B cell (primary cell): Measurements from ENCODE around the gene RNMT. TPM values are rescaled to one million over a fixed set of nuclear protein-coding genes. Genes with fewer than 3 reads are reported as not detected.

Experiments
- ATAC-seq: fragments of 200-7000 bp; cut with Tn5 transposase; one replicate; pipeline ENCODE4 v1.10.0; 2021; ENCODE audit warnings: low read depth, mild to moderate bottlenecking, moderate number of reproducible peaks, moderate library complexity
- CTCF ChIA-PET: fragments of 350-600 bp; sonication (Branson Sonifier 250); formaldehyde crosslinking; loops from one replicate; lab custom pipeline; 2021; ENCODE audit warnings: antibody characterized with exemption, inconsistent platforms; lab: Charles Lee
- POLR2A ChIA-PET: fragments of 350-600 bp; sonication (Branson Sonifier 250); formaldehyde crosslinking; loops from one replicate; lab custom pipeline; 2021; ENCODE audit warnings: antibody characterized with exemption; lab: Charles Lee
- DNase-seq: peaks from one replicate; pipeline ENCODE4 v3.0.0; 2013
- H2AFZ ChIP-seq: 2 replicates; pipeline ENCODE4 v1.6.1; 2012; ENCODE audit warnings: mild to moderate bottlenecking, low read depth, low read length; ENCODE audit not compliant: insufficient read depth, poor library complexity, severe bottlenecking
- H3K27ac ChIP-seq, 2 donors: 1 replicate in 1 of 2; 2 replicates in 1 of 2; pipeline ENCODE4 v1.5.1; 2012 to 2013; ENCODE audit warnings: low read length in 2 of 2, mild to moderate bottlenecking in 2 of 2, moderate library complexity in 1 of 2
- H3K27me3 ChIP-seq, 4 experiments: fragments of 200-600 bp in 1 of 4; sonication (generic) in 1 of 4; replicated peaks in 1 of 4; 1 replicate in 2 of 4; 2 replicates in 2 of 4; pipeline versions ENCODE4 v1.6.1 to v1.7.0; 2013 to 2016; ENCODE audit warnings: low read length in 3 of 4, mild to moderate bottlenecking in 2 of 4, mixed read lengths in 1 of 4, moderate library complexity in 1 of 4; ENCODE audit not compliant: insufficient read depth in 4 of 4, control insufficient read depth in 3 of 4; ENCODE audit errors: control extremely low read depth in 1 of 4
- H3K36me3 ChIP-seq, 2 experiments: replicated peaks in 1 of 2; 1 replicate in 1 of 2; 2 replicates in 1 of 2; pipeline versions ENCODE4 v1.6.1 to v1.7.1; 2013; ENCODE audit warnings: low read length in 1 of 2; ENCODE audit not compliant: insufficient read depth in 2 of 2, control insufficient read depth in 1 of 2; ENCODE audit errors: control extremely low read depth in 1 of 2, extremely low read depth in 1 of 2
- H3K4me1 ChIP-seq, 2 donors: fragments of 200-600 bp in 1 of 2; sonication (generic) in 1 of 2; 1 replicate in 1 of 2; 2 replicates in 1 of 2; pipeline versions ENCODE4 v1.5.1 to v1.6.1; 2013 to 2017; ENCODE audit warnings: low read length in 2 of 2; ENCODE audit not compliant: control insufficient read depth in 2 of 2, insufficient read depth in 2 of 2
- H3K4me2 ChIP-seq: replicated peaks from 2 replicates; pipeline ENCODE3; 2012; ENCODE audit warnings: mild to moderate bottlenecking, low read depth, low read length; ENCODE audit not compliant: poor library complexity, severe bottlenecking
- H3K4me3 ChIP-seq, 5 experiments: fragments of 200-600 bp in 1 of 5; sonication (generic) in 1 of 5; 1 replicate in 3 of 5; 2 replicates in 2 of 5; pipeline versions ENCODE4 v1.5.1 to v1.7.0; 2011 to 2016; ENCODE audit warnings: low read length in 4 of 5, mild to moderate bottlenecking in 4 of 5, low read depth in 2 of 5, control low read depth in 1 of 5, moderate library complexity in 1 of 5; ENCODE audit not compliant: insufficient read depth in 1 of 5; ENCODE audit errors: control extremely low read depth in 1 of 5, extremely low read depth in 1 of 5
- H3K79me2 ChIP-seq: fragments of 200-600 bp; sonication (generic); one replicate; pipeline ENCODE4 v1.6.0; 2016; ENCODE audit warnings: low read length; ENCODE audit not compliant: control insufficient read depth, insufficient read depth
- H3K9ac ChIP-seq: fragments of 200-600 bp; sonication (generic); 2 replicates; pipeline ENCODE4 v1.6.1; 2017; ENCODE audit warnings: mild to moderate bottlenecking, low read length, moderate library complexity
- H3K9me3 ChIP-seq, 3 donors: one replicate each; pipeline versions ENCODE4 v1.6.1 to v1.7.1; 2013; ENCODE audit warnings: low read length in 2 of 3; ENCODE audit not compliant: control insufficient read depth in 2 of 3, insufficient read depth in 1 of 3; ENCODE audit errors: control extremely low read depth in 1 of 3
- H4K20me1 ChIP-seq: 2 replicates; pipeline ENCODE4 v1.6.0; 2012; ENCODE audit warnings: mild to moderate bottlenecking, low read length; ENCODE audit not compliant: insufficient read depth, control insufficient read depth, poor library complexity, severe bottlenecking
- H3K27ac Mint-ChIP-seq: one replicate; pipeline ENCODE4 v1.8.0; 2021; ENCODE audit warnings: mixed read lengths
- H3K27me3 Mint-ChIP-seq: one replicate; pipeline ENCODE4 v1.8.0; 2021; ENCODE audit warnings: mixed read lengths
- H3K4me1 Mint-ChIP-seq: one replicate; pipeline ENCODE4 v1.8.0; 2021; ENCODE audit warnings: mixed read lengths
- H3K4me3 Mint-ChIP-seq: one replicate; pipeline ENCODE4 v1.8.0; 2021; ENCODE audit warnings: mixed read lengths
- H3K9me3 Mint-ChIP-seq: one replicate; pipeline ENCODE4 v1.8.0; 2022; ENCODE audit warnings: mixed read lengths; ENCODE audit not compliant: insufficient read depth
- CTCF ChIP-seq: fragments of 200-600 bp; IDR thresholded peaks from one replicate; pipeline ENCODE4 v1.8.0; 2022; ENCODE audit warnings: antibody characterized with exemption, mild to moderate bottlenecking
- EZH2 ChIP-seq: IDR thresholded peaks from 2 replicates; pipeline ENCODE4 v1.6.1; 2012; ENCODE audit warnings: borderline replicate concordance, low read depth, mild to moderate bottlenecking, moderate library complexity, low read length; ENCODE audit not compliant: insufficient read depth, poor library complexity, severe bottlenecking
- WGBS: methylation state at CpG from one replicate; pipeline ENCODE4 v1.1.5; 2013; ENCODE audit warnings: missing lambda C conversion rate; ENCODE audit not compliant: insufficient coverage; 5-methylcytosine and 5-hydroxymethylcytosine counted together
- intact Hi-C: fragments of 100-400 bp; cut with micrococcal nuclease; formaldehyde crosslinking; loops from one replicate; pipeline ENCODE4 v1.10.0; 2022
- polyA plus RNA-seq: library from polyadenylated mRNA; depleted of rRNA; stranded (reverse); fragments of >200 nt; gene quantifications from 2 replicates; pipeline ENCODE4 v1.2.3, GENCODE V29; 2012
- total RNA-seq, 2 donors: library from RNA; stranded (reverse); fragments of 120-200 nt in 1 of 2; gene quantifications; 1 replicate in 1 of 2; 2 replicates in 1 of 2; pipeline versions ENCODE4 v1.2.3 to v1.2.4, GENCODE V29; 2013 to 2022

The RNMT gene
- total and polyA plus RNA-seq, 2 donors (not counting 1 experiment from before 2014, with no cell fraction given), result 15.4 to 57.8 TPM

GRCh38 chr18:13696961-13697360 is 29.5 kb upstream of the RNMT start:
- CTCF ChIA-PET, result interaction anchor here (0.6 kb wide), 1 partner anchor 159 kb away, joined by 4 read pairs; no protein-coding TSS in a partner anchor

GRCh38 chr18:13700153-13700552 is 26.3 kb upstream of the RNMT start:
- WGBS, result 17% methylated on average over 1 of the region's 1 CpG
- Histone ChIP-seq H3K4me1 (peaks cover 11 to 13% of the 10 kb centered on the region in 2 donors), H3K27ac (peak overlapping the region in 1 of 2 donors; percentile 21), H3K27me3 (no peaks in the 10 kb centered on the region), H3K36me3 (no peaks in the 10 kb centered on the region), H2AFZ (no peak overlapping the region), H3K9me3 (peaks cover 4 to 33% (median 11%) of the 10 kb centered on the region in 3 donors), H4K20me1 (peaks cover 8% of the 10 kb centered on the region), H3K4me2 (peak overlapping the region; percentile 22), H3K9ac (no peak overlapping the region), H3K4me3 (no peak overlapping the region), H3K79me2 (peaks cover 54% of the 10 kb centered on the region)
- ChIA-PET CTCF (no interaction called here), POLR2A (no interaction called here)
- Mint-ChIP-seq H3K9me3 (peaks cover 7% of the 10 kb centered on the region), H3K4me3 (peak overlapping the region; percentile 4), H3K4me1 (peaks cover 20% of the 10 kb centered on the region), H3K27ac (peak overlapping the region; percentile 10), H3K27me3 (no peaks in the 10 kb centered on the region)
- ATAC-seq, result peak; percentile 45
- TF ChIP-seq EZH2 (no peak), CTCF (no peak)
- intact Hi-C loops, result no loop called here
- peak; percentile 25 for DNase-seq

More at GRCh38 chr18:13696961-13697360, 29.5 kb upstream of the RNMT start:
- H3K4me3 Mint-ChIP-seq, result no peak overlapping the region
- Histone ChIP-seq H3K4me1 (peaks cover 11 to 13% of the 10 kb centered on the region in 2 donors), H3K4me3 (no peak overlapping the region), H3K36me3 (no peaks in the 10 kb centered on the region), H3K27me3 (no peaks in the 10 kb centered on the region), H4K20me1 (peaks cover 8% of the 10 kb centered on the region), H3K9me3 (peaks cover 0 to 13% (median 7%) of the 10 kb centered on the region in 3 donors), H3K4me2 (no peak overlapping the region), H3K9ac (no peak overlapping the region), H3K79me2 (peaks cover 54% of the 10 kb centered on the region), H2AFZ (no peak overlapping the region), H3K27ac (no peak overlapping the region)
- peaks cover 35% of the 10 kb centered on the region for H3K4me1 Mint-ChIP-seq
- H3K9me3 Mint-ChIP-seq, result peaks cover 3% of the 10 kb centered on the region
- TF ChIP-seq CTCF (no peak), EZH2 (no peak)
- DNase-seq (no peak), ATAC-seq (no peak)
- H3K27me3 Mint-ChIP-seq, result no peaks in the 10 kb centered on the region
- intact Hi-C loops, result no loop called here
- H3K27ac Mint-ChIP-seq, result no peak overlapping the region
- POLR2A ChIA-PET, result no interaction called here
- WGBS, result 80% methylated on average over 1 of the region's 3 CpGs
